ENCODE measurements around the gene ARNT2.

The ARNT2 gene

GRCh38 chr15:80517290-80517689, 113.1 kb downstream of the ARNT2 start:
- no peak for DNase-seq (ENCODE audit: low read depth)

- DNase-seq (ENCODE audit: low read depth), result no peak
Observed at GRCh38 chr15:80518522-80518921, 114.3 kb downstream of the ARNT2 start.

GRCh38 chr15:80523746-80524145, 119.6 kb downstream of the ARNT2 start:
- no peak for DNase-seq (ENCODE audit: low read depth)

- DNase-seq (ENCODE audit: low read depth), result no peak
Observed at GRCh38 chr15:80525853-80526252, 121.7 kb downstream of the ARNT2 start.

- no peak for DNase-seq (ENCODE audit: low read depth)
Observed at GRCh38 chr15:80526556-80527340, 122.6 kb downstream of the ARNT2 start.

GRCh38 chr15:80527406-80527805, 123.2 kb downstream of the ARNT2 start:
- no peak for DNase-seq (ENCODE audit: low read depth)

GRCh38 chr15:80527961-80528360, 123.8 kb downstream of the ARNT2 start:
- no peak for DNase-seq (ENCODE audit: low read depth)

GRCh38 chr15:80530737-80531365, 126.7 kb downstream of the ARNT2 start:
- DNase-seq (ENCODE audit: low read depth), result no peak

- no peak for DNase-seq (ENCODE audit: low read depth)
Observed at GRCh38 chr15:80531388-80531787, 127.2 kb downstream of the ARNT2 start.

- no peak for DNase-seq (ENCODE audit: low read depth)
Observed at GRCh38 chr15:80531796-80532195, 127.6 kb downstream of the ARNT2 start.

GRCh38 chr15:80533790-80534333, 129.7 kb downstream of the ARNT2 start:
- DNase-seq (ENCODE audit: low read depth), result no peak

GRCh38 chr15:80536231-80536630, 132.0 kb downstream of the ARNT2 start:
- no peak for DNase-seq (ENCODE audit: low read depth)

GRCh38 chr15:80536716-80537115, 132.5 kb downstream of the ARNT2 start:
- no peak for DNase-seq (ENCODE audit: low read depth)

- DNase-seq (ENCODE audit: low read depth), result no peak
Observed at GRCh38 chr15:80545078-80545477, 140.9 kb downstream of the ARNT2 start.

- no peak for DNase-seq (ENCODE audit: low read depth)
Observed at GRCh38 chr15:80547264-80547663, 143.1 kb downstream of the ARNT2 start.

- no peak for DNase-seq (ENCODE audit: low read depth)
Observed at GRCh38 chr15:80549191-80549590, 145.0 kb downstream of the ARNT2 start.

- no peak for DNase-seq (ENCODE audit: low read depth)
Observed at GRCh38 chr15:80549654-80550053, 145.5 kb downstream of the ARNT2 start.

GRCh38 chr15:80550219-80550907, 146.2 kb downstream of the ARNT2 start:
- no peak for DNase-seq (ENCODE audit: low read depth)

GRCh38 chr15:80550908-80551260, 146.7 kb downstream of the ARNT2 start:
- DNase-seq (ENCODE audit: low read depth), result no peak

GRCh38 chr15:80551348-80551747, 147.2 kb downstream of the ARNT2 start:
- DNase-seq (ENCODE audit: low read depth), result no peak

- DNase-seq (ENCODE audit: low read depth), result no peak
Observed at GRCh38 chr15:80554560-80554959, 150.4 kb downstream of the ARNT2 start.

GRCh38 chr15:80556694-80557367, 152.6 kb downstream of the ARNT2 start:
- DNase-seq (ENCODE audit: low read depth), result no peak
